Esophagus (tissue), 2 donors: ENCODE results near the gene DLX5. TPM values are rescaled to one million over a fixed set of nuclear protein-coding genes. Genes with fewer than 3 reads are reported as not detected.

Source experiments
- H3K27ac ChIP-seq, 2 donors: one replicate each; pipeline ENCODE4 v1.5.1; 2013; ENCODE audit warnings: low read depth in 2 of 2, mild to moderate bottlenecking in 2 of 2, inconsistent platforms in 1 of 2, low read length in 1 of 2, moderate library complexity in 1 of 2
- H3K27me3 ChIP-seq, 2 donors: one replicate each; pipeline ENCODE4 v1.6.1; 2013; ENCODE audit warnings: low read length in 2 of 2, control low read depth in 1 of 2, mild to moderate bottlenecking in 1 of 2; ENCODE audit not compliant: insufficient read depth in 2 of 2, control insufficient read depth in 1 of 2
- H3K36me3 ChIP-seq, 2 donors: one replicate each; pipeline ENCODE4 v1.6.1; 2013; ENCODE audit warnings: low read length in 1 of 2; ENCODE audit not compliant: control insufficient read depth in 2 of 2, insufficient read depth in 2 of 2
- H3K4me1 ChIP-seq, 2 donors: one replicate each; pipeline ENCODE4 v1.6.1; 2013; ENCODE audit warnings: low read length in 1 of 2; ENCODE audit not compliant: control insufficient read depth in 2 of 2, insufficient read depth in 2 of 2
- H3K4me3 ChIP-seq, 2 donors: one replicate each; pipeline ENCODE4 v1.5.1; 2013; ENCODE audit warnings: low read length in 2 of 2, mild to moderate bottlenecking in 2 of 2, low read depth in 1 of 2, moderate library complexity in 1 of 2
- H3K9me3 ChIP-seq, 2 donors: one replicate each; pipeline ENCODE4 v1.6.1; 2013; ENCODE audit warnings: mild to moderate bottlenecking in 2 of 2, low read depth in 1 of 2, low read length in 1 of 2, moderate library complexity in 1 of 2; ENCODE audit not compliant: control insufficient read depth in 2 of 2, insufficient read depth in 1 of 2
- WGBS, 2 donors: extraction: QIAGEN DNeasy Blood & Tissue Kit; methylation state at CpG; one replicate each; pipeline ENCODE4 v1.1.7; 2013; 5-methylcytosine and 5-hydroxymethylcytosine counted together
- polyA plus RNA-seq, 2 donors: library from polyadenylated mRNA; stranded (reverse); fragments of 200-250 nt; gene quantifications; one replicate each; pipeline ENCODE4 v1.2.3, GENCODE V29; 2013
- donor health status: healthy with polysubstance abuse.
- donor health status: Bipolar disorder and iron deficiency.

The DLX5 gene
- polyA plus RNA-seq, 2 donors, result 1.4 to 2.7 TPM

DNA sequence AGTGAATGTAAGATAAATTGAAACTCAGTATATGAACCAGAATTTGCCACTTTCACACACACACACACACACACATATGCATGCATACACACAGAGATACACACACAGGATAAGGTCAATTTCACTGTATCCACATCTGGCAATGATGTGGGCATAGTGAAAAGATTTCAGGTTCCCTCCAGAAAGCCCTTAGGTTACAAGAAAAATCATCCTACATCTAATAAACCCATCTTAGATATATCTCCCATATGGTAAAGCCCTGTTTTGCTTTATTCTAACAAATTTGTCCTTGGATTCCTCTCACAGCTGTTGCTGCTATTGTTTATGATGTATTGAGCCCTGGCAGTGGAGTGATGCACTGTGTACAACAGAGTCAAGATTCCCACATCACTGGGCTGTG is 47.2 kb downstream of the DLX5 start:
- H3K4me1 ChIP-seq, result no peaks in the 10 kb centered on the region
- no peaks in the 10 kb centered on the region for H3K36me3 ChIP-seq
- no peaks in the 10 kb centered on the region for H3K27me3 ChIP-seq
- H3K27ac ChIP-seq, result no peak overlapping the region
- no peak overlapping the region for H3K4me3 ChIP-seq
- H3K9me3 ChIP-seq, result no peaks in the 10 kb centered on the region

DNA sequence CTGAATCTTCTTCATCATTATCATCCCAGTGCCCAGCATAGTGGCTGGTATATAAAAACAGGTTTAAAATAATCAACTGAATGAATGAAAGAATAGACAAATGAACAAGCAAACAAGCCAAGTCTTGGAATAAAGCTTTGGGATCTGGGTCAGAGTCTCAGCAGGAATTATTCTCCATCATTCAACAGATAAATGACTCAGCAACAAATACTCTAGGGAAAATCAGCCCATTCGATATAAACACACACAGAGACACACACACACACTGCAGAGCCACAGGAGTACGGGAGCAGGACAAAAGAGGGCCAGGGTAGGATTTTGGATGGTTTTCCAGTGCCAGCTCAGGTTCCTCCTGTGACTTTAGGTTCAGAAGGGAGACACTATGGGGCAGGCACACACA is 48.5 kb downstream of the DLX5 start:
- Histone ChIP-seq H3K36me3 (no peaks in the 10 kb centered on the region), H3K9me3 (no peaks in the 10 kb centered on the region), H3K27me3 (no peaks in the 10 kb centered on the region), H3K4me1 (no peaks in the 10 kb centered on the region), H3K27ac (no peak overlapping the region), H3K4me3 (no peak overlapping the region)
- WGBS, 2 donors, result 69 to 77% methylated on average over 2 of the region's 2 CpGs

DNA sequence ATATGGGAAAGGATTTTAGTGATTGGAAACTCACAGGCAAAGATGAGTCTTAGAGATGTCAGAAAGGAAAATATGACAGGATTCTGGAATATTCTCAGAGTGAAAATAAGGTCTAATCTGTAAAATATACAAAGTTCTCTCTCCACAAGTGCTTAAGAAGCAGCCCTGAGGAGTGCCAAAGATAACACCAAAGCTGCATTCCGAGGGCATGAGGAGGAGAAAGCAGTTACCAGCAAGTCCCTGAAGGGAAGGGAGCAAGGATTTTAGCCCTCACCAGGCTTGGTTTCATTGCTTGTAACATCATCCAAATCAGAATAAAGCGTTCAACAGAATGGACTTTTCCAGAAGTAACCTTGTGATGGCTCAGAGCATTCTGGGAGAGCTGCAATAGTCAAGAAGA is 50.6 kb downstream of the DLX5 start:
- WGBS, 2 donors, result 48 to 58% methylated on average over 2 of the region's 2 CpGs
- H3K27me3 ChIP-seq, result no peaks in the 10 kb centered on the region
- H3K4me1 ChIP-seq, result no peaks in the 10 kb centered on the region
- H3K4me3 ChIP-seq, result no peak overlapping the region
- H3K9me3 ChIP-seq, result no peaks in the 10 kb centered on the region
- H3K36me3 ChIP-seq, result no peaks in the 10 kb centered on the region
- no peak overlapping the region for H3K27ac ChIP-seq

DNA sequence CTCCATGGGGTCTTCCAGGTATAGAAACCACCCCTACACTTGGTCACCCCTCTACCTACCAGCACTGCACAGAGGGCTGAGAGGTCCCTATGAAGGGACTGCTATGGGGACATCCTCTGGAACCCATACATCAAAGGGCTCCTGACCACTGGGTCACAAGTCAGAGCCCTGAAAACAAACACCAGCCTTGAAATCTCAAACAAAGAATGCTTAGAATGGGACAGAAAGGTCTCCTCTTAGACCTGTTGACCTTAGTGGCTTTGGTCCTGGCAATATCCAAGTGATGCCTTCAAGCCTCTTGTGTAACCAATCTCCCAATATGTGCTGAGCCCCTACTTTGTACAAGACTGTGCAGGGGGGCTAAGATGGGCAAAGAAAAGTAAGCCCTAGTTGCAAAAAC is 53.9 kb downstream of the DLX5 start:
- no peak overlapping the region for H3K4me3 ChIP-seq
- no peaks in the 10 kb centered on the region for H3K9me3 ChIP-seq
- no peaks in the 10 kb centered on the region for H3K27me3 ChIP-seq
- no peak overlapping the region for H3K27ac ChIP-seq
- H3K36me3 ChIP-seq, result no peaks in the 10 kb centered on the region
- no peaks in the 10 kb centered on the region for H3K4me1 ChIP-seq

Other genes with a start within 250 kb of the DLX5 start
- gene DLX6, start 19.3 kb downstream of the DLX5 start, polyA plus RNA-seq, result under 1 TPM in 1 of 2 donors, not detected in 1; 0.06 TPM
- gene SDHAF3, start 92.9 kb upstream of the DLX5 start, polyA plus RNA-seq, result 10 to 100 TPM in 1 of 2 donors, 1 to 10 TPM in 1; 5.5 to 10.1 TPM